Skeletal muscle satellite cell (primary cell): ENCODE results near the gene MYH3. TPM values are rescaled to one million over a fixed set of nuclear protein-coding genes. Genes with fewer than 3 reads are reported as not detected.
"Not testable (repeated sequence)": the region's sequence is repeated elsewhere in the genome, so short reads cannot be mapped to it uniquely, and the experiment has no call there.

Experiments used
- H3K27me3 ChIP-seq: 2 replicates; pipeline ENCODE4 v1.7.0; 2013; ENCODE audit warnings: low read length; ENCODE audit not compliant: control insufficient read depth, insufficient read depth
- H3K36me3 ChIP-seq: 2 replicates; pipeline ENCODE4 v1.7.0; 2013; ENCODE audit warnings: mild to moderate bottlenecking, control low read depth, low read length; ENCODE audit not compliant: insufficient read depth
- H3K4me1 ChIP-seq: 2 replicates; pipeline ENCODE4 v1.7.0; 2013; ENCODE audit warnings: low read length; ENCODE audit not compliant: control insufficient read depth, insufficient read depth
- H3K4me2 ChIP-seq: 2 replicates; pipeline ENCODE4 v1.7.0; 2013; ENCODE audit warnings: mild to moderate bottlenecking, low read length
- H3K4me3 ChIP-seq: 2 replicates; pipeline ENCODE4 v1.7.0; 2013; ENCODE audit warnings: low read length
- H3K9ac ChIP-seq: 2 replicates; pipeline ENCODE4 v1.7.0; 2013; ENCODE audit warnings: mild to moderate bottlenecking, low read depth, low read length, moderate library complexity
- H3K9me3 ChIP-seq: replicated peaks from 2 replicates; pipeline ENCODE4 v1.7.0; 2013; ENCODE audit warnings: mild to moderate bottlenecking, control low read depth, low read length
- total RNA-seq: library from RNA; depleted of rRNA; stranded (reverse); fragments of >200 nt; gene quantifications from 2 replicates; pipeline ENCODE4 v1.2.3, GENCODE V29; 2012; rRNA removed

Gene MYH3
- 0.51 and 111 TPM in 2 replicates for total RNA-seq

- H3K4me3 ChIP-seq = no peak within 1 kb of the TSS
- H3K9me3 ChIP-seq = no peaks in the 10 kb centered on the region
- H3K4me2 ChIP-seq = no peak within 1 kb of the TSS
- H3K9ac ChIP-seq = no peak within 1 kb of the TSS
- no peaks in the 10 kb centered on the region for H3K27me3 ChIP-seq
- peaks cover 12% of the 10 kb centered on the region for H3K4me1 ChIP-seq
- H3K36me3 ChIP-seq = no peaks in the 10 kb centered on the region
These were observed at the start of gene MYH3 for GRCh38 chr17:10657148-10657547. Gene MYH3, minus strand, starts transcription at chr17:10657309. Its CDS starts 2,245 bp downstream, at chr17:10655064.

GRCh38 chr17:10705727-10706126 lies 48.6 kb upstream of the MYH3 start:
- peaks cover 9% of the 10 kb centered on the region for H3K4me1 ChIP-seq
- H3K36me3 ChIP-seq = peaks cover 49% of the 10 kb centered on the region
- no peaks in the 10 kb centered on the region for H3K9me3 ChIP-seq
- no peak overlapping the region for H3K4me3 ChIP-seq
- no peak overlapping the region for H3K9ac ChIP-seq
- H3K4me2 ChIP-seq = no peak overlapping the region
- H3K27me3 ChIP-seq = no peaks in the 10 kb centered on the region

- Histone ChIP-seq H3K4me1 (peaks cover 16% of the 10 kb centered on the region), H3K9ac (no peak overlapping the region), H3K4me3 (peak overlapping the region; percentile 35), H3K4me2 (peak overlapping the region; percentile 50), H3K9me3 (no peaks in the 10 kb centered on the region), H3K27me3 (no peaks in the 10 kb centered on the region), H3K36me3 (peaks cover 32% of the 10 kb centered on the region)
These were observed 45.5 kb upstream of the MYH3 start for GRCh38 chr17:10702574-10702973.

DNA sequence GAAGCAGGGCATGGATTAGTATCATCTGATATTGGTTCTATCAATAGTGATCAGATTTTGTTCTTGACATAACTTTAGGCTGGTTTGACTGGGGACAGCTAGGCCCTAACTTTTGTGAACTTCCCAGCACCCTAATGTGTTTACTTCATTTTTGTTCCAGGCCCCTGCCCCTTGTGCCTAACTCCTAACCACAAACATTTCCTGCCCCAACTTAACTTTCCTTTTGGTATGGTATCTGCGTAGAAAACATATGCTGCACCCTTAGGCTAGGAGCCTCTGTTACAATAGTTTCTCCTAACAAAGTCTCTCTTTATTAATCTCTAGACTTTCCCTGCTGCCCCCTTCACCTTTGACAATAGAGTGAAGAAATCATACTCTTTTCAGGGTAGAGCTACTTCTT lies 42.7 kb upstream of the MYH3 start:
- H3K36me3 ChIP-seq = peaks cover 13% of the 10 kb centered on the region
- H3K4me3 ChIP-seq = no peak overlapping the region
- H3K4me2 ChIP-seq = no peak overlapping the region
- no peaks in the 10 kb centered on the region for H3K9me3 ChIP-seq
- peaks cover 28% of the 10 kb centered on the region for H3K4me1 ChIP-seq
- H3K27me3 ChIP-seq = no peaks in the 10 kb centered on the region
- no peak overlapping the region for H3K9ac ChIP-seq

DNA sequence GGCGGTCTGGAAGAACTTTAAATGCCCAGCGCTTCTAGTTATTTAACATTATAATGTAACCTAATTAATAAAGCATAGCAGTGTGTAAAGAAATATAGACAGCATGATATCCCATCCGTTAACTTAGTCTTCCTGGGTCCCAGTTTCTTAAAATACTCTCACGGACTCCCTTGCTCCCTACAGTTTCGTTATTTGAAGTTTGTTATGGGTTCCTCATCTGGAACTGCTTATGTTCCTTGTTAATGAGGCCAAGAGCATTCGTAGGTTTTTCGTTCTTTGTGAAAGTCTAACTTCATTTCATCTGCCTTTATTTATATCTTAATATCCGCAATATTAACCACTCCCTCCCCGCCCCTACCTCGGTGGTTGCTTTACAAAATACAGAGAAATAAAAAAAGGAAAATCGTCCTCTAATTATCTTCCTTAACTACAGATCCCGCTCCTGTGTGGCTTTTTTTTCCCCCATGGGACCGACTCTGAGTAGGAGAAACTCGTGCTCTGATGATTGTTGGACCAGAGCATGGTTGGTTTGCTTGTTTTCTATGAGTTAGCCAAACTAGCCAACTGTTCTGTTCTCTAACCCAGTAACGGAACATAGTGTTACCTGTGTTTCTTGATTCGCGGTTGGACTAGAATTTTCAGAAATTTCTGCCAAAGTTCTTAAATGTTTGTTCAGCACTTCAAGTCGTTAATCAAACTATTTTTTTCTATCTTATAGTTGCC lies 41.1 kb upstream of the MYH3 start:
- Histone ChIP-seq H3K9ac (peak overlapping the region; percentile 95), H3K4me2 (peak overlapping the region; percentile 96), H3K4me1 (peaks cover 28% of the 10 kb centered on the region)

DNA sequence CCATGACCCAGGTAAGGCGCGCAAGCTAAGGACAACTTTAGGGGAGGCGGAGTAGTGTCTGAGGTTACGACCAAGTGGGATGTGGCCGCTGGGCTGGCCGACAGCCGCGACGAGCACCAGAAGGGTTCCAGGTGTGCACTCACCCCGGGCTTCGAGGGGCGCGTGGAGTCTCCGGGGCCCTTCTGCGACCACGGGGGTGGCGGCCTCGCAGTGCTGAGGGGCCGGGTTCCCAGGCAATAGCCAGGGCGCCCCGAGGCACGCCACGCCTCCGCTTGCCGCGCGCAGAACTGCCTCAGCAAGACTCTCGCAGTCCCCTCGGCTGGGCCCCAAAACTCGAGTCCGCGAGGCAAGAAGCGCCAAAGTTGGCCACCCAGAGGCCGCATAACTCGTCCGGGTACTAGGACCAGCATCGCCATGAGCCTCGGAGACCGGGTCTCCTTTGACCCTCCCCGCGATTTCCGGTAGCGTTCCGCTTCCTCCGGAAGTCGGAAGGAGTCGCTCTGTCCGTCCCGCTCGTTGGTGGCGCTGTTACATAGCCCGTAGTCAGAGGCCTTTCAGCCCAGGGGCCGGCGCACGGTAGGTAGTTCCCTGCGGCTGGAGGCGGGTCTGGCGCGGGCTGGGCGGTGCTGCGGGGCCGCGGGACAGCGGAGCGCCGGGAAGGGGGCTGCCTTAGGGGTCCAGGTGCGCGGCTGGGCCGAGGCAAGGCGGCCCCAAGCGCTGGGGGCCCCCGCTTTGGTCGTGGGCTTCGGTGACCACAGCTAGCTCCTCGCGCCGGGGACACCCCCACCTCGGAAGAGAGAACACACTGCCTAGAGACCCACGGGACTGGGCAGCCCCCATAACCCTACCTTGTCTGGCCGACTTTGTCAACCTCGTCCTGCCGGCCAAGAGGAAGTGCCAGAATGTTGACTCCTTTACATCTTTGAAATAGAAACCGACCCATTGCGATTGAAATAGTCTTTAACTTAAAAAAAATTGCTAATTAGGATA lies 40.3 kb upstream of the MYH3 start, which contains the start of the genes ADPRM and SCO1:
Gene ADPRM (plus strand): TSS at position 503 of the 990 bp plus-strand sequence. CDS start 7,333 bp downstream, outside the sequence.
Gene SCO1 (minus strand): TSS at position 442 of the 990 bp plus-strand sequence. CDS start 26 bp downstream, at position 416.
- Histone ChIP-seq H3K9ac (peak within 1 kb of the TSS; percentile 95), H3K27me3 (no peaks in the 10 kb centered on the region), H3K9me3 (no peaks in the 10 kb centered on the region), H3K4me1 (peaks cover 23% of the 10 kb centered on the region), H3K4me3 (peak within 1 kb of the TSS; percentile 91), H3K4me2 (peak within 1 kb of the TSS; percentile 96), H3K36me3 (peaks cover 18% of the 10 kb centered on the region)

More for the DNA sequence above, 41.1 kb upstream of the MYH3 start:
- H3K4me3 ChIP-seq = peak overlapping the region; percentile 91
- no peaks in the 10 kb centered on the region for H3K27me3 ChIP-seq
- peaks cover 13% of the 10 kb centered on the region for H3K36me3 ChIP-seq
- H3K9me3 ChIP-seq = no peaks in the 10 kb centered on the region

- peaks cover 19% of the 10 kb centered on the region for H3K4me1 ChIP-seq
- H3K9me3 ChIP-seq, H3K27me3 ChIP-seq: not testable (repeated sequence)
- H3K9ac ChIP-seq = peak overlapping the region; percentile 95
- H3K36me3 ChIP-seq = peaks cover 31% of the 10 kb centered on the region
- peak overlapping the region; percentile 91 for H3K4me3 ChIP-seq
- H3K4me2 ChIP-seq = peak overlapping the region; percentile 96
These were observed 38.8 kb upstream of the MYH3 start for GRCh38 chr17:10695875-10696407.

DNA sequence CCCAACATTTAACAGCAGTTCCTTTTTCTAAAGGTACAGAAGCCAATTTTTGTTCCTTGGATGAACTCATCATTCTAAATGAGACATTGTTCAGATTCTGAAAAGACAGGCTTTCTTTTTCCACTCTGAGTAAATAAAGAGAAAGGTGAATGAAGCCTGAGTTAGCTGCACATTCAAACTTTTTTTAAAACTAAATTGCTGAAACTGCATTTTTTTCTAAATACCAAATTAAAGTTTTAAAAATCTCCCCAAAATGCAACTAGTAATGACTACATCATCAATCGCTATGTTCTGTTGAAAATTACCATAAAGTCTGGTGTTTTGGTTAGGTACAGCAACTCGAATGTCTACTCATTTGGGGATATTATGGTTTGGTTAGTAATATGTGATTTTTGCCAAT lies 30.4 kb upstream of the MYH3 start:
- no peak overlapping the region for H3K4me2 ChIP-seq
- H3K4me1 ChIP-seq = peaks cover 4% of the 10 kb centered on the region
- peaks cover 64% of the 10 kb centered on the region for H3K36me3 ChIP-seq
- H3K27me3 ChIP-seq = no peaks in the 10 kb centered on the region
- H3K9me3 ChIP-seq = no peaks in the 10 kb centered on the region
- H3K4me3 ChIP-seq = no peak overlapping the region
- no peak overlapping the region for H3K9ac ChIP-seq

- H3K4me1 ChIP-seq = peaks cover 9% of the 10 kb centered on the region
- H3K9ac ChIP-seq = no peak overlapping the region
- no peak overlapping the region for H3K4me2 ChIP-seq
- H3K9me3 ChIP-seq = no peaks in the 10 kb centered on the region
- H3K27me3 ChIP-seq = no peaks in the 10 kb centered on the region
- peaks cover 67% of the 10 kb centered on the region for H3K36me3 ChIP-seq
- H3K4me3 ChIP-seq = no peak overlapping the region
These were observed 26.7 kb upstream of the MYH3 start for GRCh38 chr17:10683853-10684252.

DNA sequence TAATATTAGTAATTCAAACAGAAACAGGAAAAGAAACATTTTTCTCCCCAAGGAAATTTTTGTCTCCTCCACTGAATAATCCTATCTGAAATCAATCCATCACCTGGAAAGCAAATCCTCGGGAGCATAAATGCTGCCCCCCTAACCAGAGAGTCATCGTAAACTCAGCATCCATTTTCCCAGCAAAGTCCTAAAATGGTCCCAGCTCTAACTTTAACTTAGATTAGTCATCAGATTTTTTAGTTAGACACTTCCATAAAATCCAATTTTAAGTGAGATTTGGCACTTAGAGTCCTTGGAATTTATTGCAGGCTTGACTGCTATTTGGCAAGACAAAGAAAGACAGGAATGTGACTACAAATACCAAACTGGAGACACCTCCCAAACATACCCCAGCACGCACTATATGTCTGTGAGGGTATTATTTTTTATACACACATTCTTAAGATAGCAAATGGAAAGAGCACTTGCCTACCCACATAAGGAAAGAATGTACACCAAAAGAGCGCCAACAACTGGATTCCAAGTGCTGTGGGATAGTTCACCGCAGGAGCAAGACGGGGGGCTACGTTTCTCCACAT lies 24.8 kb upstream of the MYH3 start:
- H3K9me3 ChIP-seq = no peaks in the 10 kb centered on the region

GRCh38 chr17:10674704-10675103 lies 17.6 kb upstream of the MYH3 start:
- no peaks in the 10 kb centered on the region for H3K27me3 ChIP-seq
- no peaks in the 10 kb centered on the region for H3K4me1 ChIP-seq
- H3K36me3 ChIP-seq = peaks cover 35% of the 10 kb centered on the region
- H3K4me2 ChIP-seq = no peak overlapping the region
- no peak overlapping the region for H3K9ac ChIP-seq
- H3K4me3 ChIP-seq = no peak overlapping the region
- H3K9me3 ChIP-seq = no peaks in the 10 kb centered on the region

More for the DNA sequence above, 24.8 kb upstream of the MYH3 start:
- Histone ChIP-seq H3K27me3 (no peaks in the 10 kb centered on the region), H3K36me3 (peaks cover 70% of the 10 kb centered on the region), H3K4me2 (peak overlapping the region; percentile 32), H3K4me3 (no peak overlapping the region), H3K9ac (peak overlapping the region; percentile 10), H3K4me1 (peaks cover 9% of the 10 kb centered on the region)
